SK-N-SH (cell line): Measurements from ENCODE around the gene FANCM. TPM values are rescaled to one million over a fixed set of nuclear protein-coding genes. Genes with fewer than 3 reads are reported as not detected.

Experiments
- CTCF ChIA-PET: fragments of 300-600, 350-600 bp; formaldehyde crosslinking; extraction: SDS; loops from one replicate; lab custom pipeline; 2021; lab: Yijun Ruan, JAX
- POLR2A ChIA-PET: fragments of 350-600 bp; sonication (Branson Sonifier 250); formaldehyde crosslinking; extraction: SDS; loops from one replicate; lab custom pipeline; 2020; ENCODE audit warnings: antibody characterized with exemption, inconsistent platforms; lab: Yijun Ruan, JAX
- DNase-seq: peaks from one replicate; pipeline ENCODE4 v3.0.0; 2012
- H2AFZ ChIP-seq: fragments of 200-600 bp; sonication (generic); 2 replicates; pipeline ENCODE4 v1.8.1; 2016; ENCODE audit warnings: antibody characterized with exemption, mild to moderate bottlenecking, low read depth
- H3F3A ChIP-seq: fragments of 200-600 bp; sonication (generic); replicated peaks from 2 replicates; pipeline ENCODE3; 2016; ENCODE audit warnings: antibody characterized with exemption, mild to moderate bottlenecking; ENCODE audit not compliant: insufficient read depth
- H3K27ac ChIP-seq, 2 experiments: fragments of 200-500 bp in 1 of 2; fragments of 200-600 bp in 1 of 2; sonication (Bioruptor generic) in 1 of 2; sonication (generic), shearing (Covaris generic) in 1 of 2; 2 replicates each; pipeline versions ENCODE4 v1.5.1 to v1.6.1; 2014 to 2016; ENCODE audit warnings: low read depth in 2 of 2, inconsistent platforms in 1 of 2, low read length in 1 of 2, mild to moderate bottlenecking in 1 of 2, mixed read lengths in 1 of 2
- H3K27me3 ChIP-seq: fragments of 200-600 bp; sonication (generic), shearing (Covaris generic); 2 replicates; pipeline ENCODE4 v1.6.1; 2016; ENCODE audit warnings: mixed run types; ENCODE audit not compliant: insufficient read depth
- H3K36me3 ChIP-seq, 2 experiments: fragments of 200-500 bp in 1 of 2; fragments of 200-600 bp in 1 of 2; sonication (Bioruptor generic) in 1 of 2; sonication (generic) in 1 of 2; replicated peaks in 1 of 2; 2 replicates each; pipeline versions ENCODE3 to v1.5.1; 2014 to 2016; ENCODE audit warnings: low read length in 1 of 2, mild to moderate bottlenecking in 1 of 2; ENCODE audit not compliant: insufficient read depth in 2 of 2, control insufficient read depth in 1 of 2
- H3K4me1 ChIP-seq, 2 experiments: fragments of 200-500 bp in 1 of 2; fragments of 200-600 bp in 1 of 2; sonication (Bioruptor generic) in 1 of 2; sonication (generic), shearing (Covaris generic) in 1 of 2; 2 replicates each; pipeline versions ENCODE4 v1.5.1 to v1.6.1; 2014 to 2016; ENCODE audit warnings: low read depth in 1 of 2, low read length in 1 of 2, mixed run types in 1 of 2; ENCODE audit not compliant: insufficient read depth in 2 of 2, control insufficient read depth in 1 of 2
- H3K4me2 ChIP-seq: fragments of 200-600 bp; sonication (generic), shearing (Covaris generic); 2 replicates; pipeline ENCODE4 v1.6.1; 2017; ENCODE audit warnings: mixed run types
- H3K4me3 ChIP-seq, 2 experiments: fragments of 200-500 bp in 1 of 2; fragments of 200-600 bp in 1 of 2; sonication (Bioruptor generic) in 1 of 2; sonication (generic), shearing (Covaris generic) in 1 of 2; 2 replicates each; pipeline versions ENCODE4 v1.5.1 to v1.8.1; 2014 to 2016; ENCODE audit warnings: low read depth in 2 of 2, inconsistent platforms in 1 of 2, low read length in 1 of 2, mild to moderate bottlenecking in 1 of 2, mixed read lengths in 1 of 2, moderate library complexity in 1 of 2
- H3K79me2 ChIP-seq: fragments of 200-600 bp; sonication (generic); 2 replicates; pipeline ENCODE4 v1.8.1; 2017; ENCODE audit warnings: mild to moderate bottlenecking; ENCODE audit not compliant: insufficient read depth
- H3K9ac ChIP-seq: fragments of 200-600 bp; sonication (generic); 2 replicates; pipeline ENCODE4 v1.6.1; 2017; ENCODE audit warnings: mixed run types
- H3K9me2 ChIP-seq: fragments of 200-600 bp; sonication (generic); 2 replicates; pipeline ENCODE4 v1.6.1; 2017; ENCODE audit warnings: mixed run types
- H3K9me3 ChIP-seq: fragments of 200-600 bp; sonication (generic); 2 replicates; pipeline ENCODE4 v1.6.1; 2017; ENCODE audit warnings: mixed run types, mild to moderate bottlenecking, moderate library complexity
- H4K20me1 ChIP-seq: fragments of 200-600 bp; sonication (generic); 2 replicates; pipeline ENCODE4 v1.6.1; 2017; ENCODE audit warnings: mild to moderate bottlenecking, mixed run types; ENCODE audit not compliant: insufficient read depth
- CHD2 ChIP-seq: fragments of 150-350 bp; IDR thresholded peaks from 2 replicates; pipeline ENCODE4 v1.6.1; 2018; ENCODE audit warnings: low read length; ENCODE audit not compliant: partially characterized antibody
- CTCF ChIP-seq: fragments of 200-600 bp; sonication (generic); IDR thresholded peaks from 2 replicates; pipeline ENCODE4 v1.6.1; 2017; ENCODE audit warnings: antibody characterized with exemption, mild to moderate bottlenecking, moderate library complexity
- EZH2phosphoT487 ChIP-seq: fragments of 200-600 bp; sonication (generic); IDR thresholded peaks from 2 replicates; pipeline ENCODE4 v1.6.1; 2017; ENCODE audit warnings: low read depth, mixed run types, mild to moderate bottlenecking, antibody characterized with exemption, moderate library complexity, borderline replicate concordance
- FOSL2 ChIP-seq: IDR thresholded peaks from 2 replicates; pipeline ENCODE4 v1.4.0; 2012; ENCODE audit warnings: low read depth, mild to moderate bottlenecking, moderate library complexity, borderline replicate concordance
- FOXJ3 ChIP-seq: sonication (generic); formaldehyde crosslinking; IDR thresholded peaks from 2 replicates; pipeline ENCODE4 v1.5.1; 2020; ENCODE audit warnings: mild to moderate bottlenecking, missing genetic modification reagents
- GATA2 ChIP-seq: sonication (generic); formaldehyde crosslinking; IDR thresholded peaks from 2 replicates; pipeline ENCODE4 v1.5.0; 2020; ENCODE audit warnings: mild to moderate bottlenecking, missing genetic modification reagents
- IRF3 ChIP-seq: fragments of 150-350 bp; IDR thresholded peaks from 2 replicates; pipeline ENCODE4 v1.6.1; 2016; ENCODE audit warnings: mild to moderate bottlenecking, low read depth, low read length
- JUND ChIP-seq: IDR thresholded peaks from 2 replicates; pipeline ENCODE4 v1.4.0; 2012
- MXI1 ChIP-seq: IDR thresholded peaks from 2 replicates; pipeline ENCODE4 v1.6.1; 2012; ENCODE audit warnings: mild to moderate bottlenecking, low read depth, low read length, improper control_type of control experiment
- NRF1 ChIP-seq: IDR thresholded peaks from 2 replicates; pipeline ENCODE4 v1.6.1; 2012; ENCODE audit warnings: low read depth, mild to moderate bottlenecking, low read length
- PBX3 ChIP-seq: IDR thresholded peaks from 2 replicates; pipeline ENCODE4; 2012
- RXRA ChIP-seq: IDR thresholded peaks from 2 replicates; pipeline ENCODE4 v1.4.0; 2012; ENCODE audit warnings: low read depth, mild to moderate bottlenecking, borderline replicate concordance
- SIN3A ChIP-seq: IDR thresholded peaks from 2 replicates; pipeline ENCODE4 v1.6.1; 2012; ENCODE audit warnings: low read depth, mild to moderate bottlenecking, low read length, moderate library complexity, borderline replicate concordance
- SMC3 ChIP-seq: IDR thresholded peaks from 2 replicates; pipeline ENCODE4 v1.6.1; 2012; ENCODE audit warnings: low read depth, low read length, improper control_type of control experiment
- TCF12 ChIP-seq: IDR thresholded peaks from 2 replicates; pipeline ENCODE4 v1.4.0; 2012
- TEAD4 ChIP-seq: IDR thresholded peaks from 2 replicates; pipeline ENCODE4 v1.4.0; 2012; ENCODE audit warnings: mild to moderate bottlenecking, borderline replicate concordance; ENCODE audit not compliant: insufficient read depth
- USF1 ChIP-seq: IDR thresholded peaks from 2 replicates; pipeline ENCODE4 v1.4.0; 2012; ENCODE audit warnings: low read depth, borderline replicate concordance
- USF2 ChIP-seq: fragments of 150-350 bp; IDR thresholded peaks from 2 replicates; pipeline ENCODE4 v1.6.1; 2017; ENCODE audit warnings: antibody characterized with exemption, low read length, low read depth, borderline replicate concordance
- YY1 ChIP-seq: IDR thresholded peaks from 2 replicates; pipeline ENCODE4 v1.4.0; 2012; ENCODE audit warnings: low read depth, mild to moderate bottlenecking
- ZBTB33 ChIP-seq: IDR thresholded peaks from 2 replicates; pipeline ENCODE4 v1.4.0; 2012; ENCODE audit warnings: low read depth, borderline replicate concordance
- WGBS: methylation state at CpG from one replicate; pipeline ENCODE4 v1.1.6; 2017; ENCODE audit warnings: low lambda C conversion rate; 5-methylcytosine and 5-hydroxymethylcytosine counted together
- polyA plus RNA-seq, 3 experiments: library from polyadenylated mRNA; depleted of rRNA; stranded (reverse); fragments of >200 nt; gene quantifications; 2 replicates each; pipeline ENCODE4 v1.2.3, GENCODE V29; 2012

FANCM gene
- polyA plus RNA-seq, 1 of the 3 experiments (the other 2 are of a cell fraction) = 0.67 TPM

- H3K9ac ChIP-seq = no peak overlapping the region
- H3K9me3 ChIP-seq = no peaks in the 10 kb centered on the region
- H3K79me2 ChIP-seq = peaks cover 3% of the 10 kb centered on the region; the same call in 1 of the 2 replicates
- peaks cover 20 to 36% of the 10 kb centered on the region in 2 experiments for H3K36me3 ChIP-seq
- H4K20me1 ChIP-seq = no peaks in the 10 kb centered on the region
- ChIA-PET CTCF (no interaction called here), POLR2A (no interaction called here)
- H3K4me3 ChIP-seq = no peak overlapping the region
- no peaks in the 10 kb centered on the region for H3K27me3 ChIP-seq
- no peak overlapping the region for H2AFZ ChIP-seq
- H3F3A ChIP-seq = no peaks in the 10 kb centered on the region
- TF ChIP-seq TEAD4 (no peak), USF1 (no peak), SMC3 (no peak), NRF1 (no peak), YY1 (no peak)
- H3K4me2 ChIP-seq = no peak overlapping the region
- no peaks in the 10 kb centered on the region for H3K4me1 ChIP-seq
- no peaks in the 10 kb centered on the region for H3K9me2 ChIP-seq
- H3K27ac ChIP-seq = no peak overlapping the region
- DNase-seq = no peak
Observed at GRCh38 chr14:45103806-45104205, 31.9 kb upstream of the FANCM start.

- Histone ChIP-seq H3F3A (no peaks in the 10 kb centered on the region), H3K27me3 (no peaks in the 10 kb centered on the region), H3K9ac (no peak overlapping the region), H4K20me1 (no peaks in the 10 kb centered on the region), H3K36me3 (peaks cover 26 to 36% of the 10 kb centered on the region in 2 experiments), H3K4me1 (no peaks in the 10 kb centered on the region), H3K9me3 (no peaks in the 10 kb centered on the region), H3K4me3 (no peak overlapping the region), H3K9me2 (no peaks in the 10 kb centered on the region)
- DNase-seq = no peak
- WGBS = 96% methylated on average over 1 of the region's 1 CpG
- no peak for TF ChIP-seq RXRA
- no peak for TF ChIP-seq CHD2
- no peak for TF ChIP-seq CTCF
- no peak for TF ChIP-seq FOXJ3 (CRISPR knock-in tag)
- TF ChIP-seq SIN3A = no peak
- no peak for TF ChIP-seq FOSL2
- no peak for TF ChIP-seq NRF1
- TF ChIP-seq ZBTB33 = no peak
- no peak for TF ChIP-seq MXI1
- no peak for TF ChIP-seq USF2
- no peak for TF ChIP-seq GATA2 (CRISPR knock-in tag)
- no peak for TF ChIP-seq EZH2phosphoT487
- TF ChIP-seq TCF12 = no peak
- no peak for TF ChIP-seq PBX3
- TF ChIP-seq SMC3 = no peak
- no peak for TF ChIP-seq IRF3
- no peak for TF ChIP-seq JUND
- TF ChIP-seq, all 33 proteins: peak for 0
- H3K79me2 ChIP-seq = peaks cover 3% of the 10 kb centered on the region; the same call in 1 of the 2 replicates
- no peak overlapping the region for H2AFZ ChIP-seq
- H3K27ac ChIP-seq = no peak overlapping the region
- POLR2A ChIA-PET = no interaction called here
- CTCF ChIA-PET = interaction anchor here (1.0 kb wide), 1 partner anchor 15 kb away, joined by 5 read pairs; no protein-coding TSS in a partner anchor
- H3K4me2 ChIP-seq = no peak overlapping the region
Observed at GRCh38 chr14:45104561-45104960, 31.2 kb upstream of the FANCM start.
